Stimulated activated naive CD4-positive, alpha-beta T cell (primary cell): ENCODE results near the gene ATP1B3.
A peak's percentile ranks its signal among the peaks of the same experiment; 100 is the strongest.
"Not testable (repeated sequence)": the region's sequence is repeated elsewhere in the genome, so short reads cannot be mapped to it uniquely, and the experiment has no call there.

ENCODE experiments used
- DNase-seq, 6 experiments: peaks; one replicate each; lab custom pipeline; 2025; lab: John Stamatoyannopoulos, UW

The ATP1B3 gene

GRCh38 chr3:141860766-141861513 lies 15.5 kb upstream of the ATP1B3 start:
- DNase-seq, result no peak

- DNase-seq, result no peak
Measured at GRCh38 chr3:141862279-141862816, 14.1 kb upstream of the ATP1B3 start.

GRCh38 chr3:141863491-141863890 lies 13.0 kb upstream of the ATP1B3 start:
- DNase-seq, result no peak

GRCh38 chr3:141864281-141864970 lies 12.0 kb upstream of the ATP1B3 start:
- no peak for DNase-seq

- DNase-seq, result no peak
Measured at GRCh38 chr3:141865101-141865500, 11.3 kb upstream of the ATP1B3 start.

GRCh38 chr3:141870091-141870687 lies 6.3 kb upstream of the ATP1B3 start:
- DNase-seq, result no peak

- peak; percentile 57 to 82 (median 72) for DNase-seq
Measured at GRCh38 chr3:141875374-141875892, 1.0 kb upstream of the ATP1B3 start.

GRCh38 chr3:141875893-141876380 lies 506 bp upstream of the ATP1B3 start:
- peak in 4 of 6 experiments; percentile 71 to 86 (median 80) for DNase-seq

GRCh38 chr3:141876891-141877621 lies 613 bp downstream of the ATP1B3 start:
- DNase-seq, result peak; percentile 20 to 57 (median 44)

- DNase-seq, result no peak
Measured at GRCh38 chr3:141877911-141878310, 1.5 kb downstream of the ATP1B3 start.

GRCh38 chr3:141878326-141878725 lies 1.9 kb downstream of the ATP1B3 start:
- DNase-seq, result no peak

- no peak for DNase-seq
Measured at GRCh38 chr3:141878817-141879216, 2.4 kb downstream of the ATP1B3 start.

GRCh38 chr3:141881702-141882101 lies 5.3 kb downstream of the ATP1B3 start:
- DNase-seq, result no peak

GRCh38 chr3:141887051-141887450 lies 10.6 kb downstream of the ATP1B3 start:
- DNase-seq, result no peak

GRCh38 chr3:141888548-141888947 lies 12.1 kb downstream of the ATP1B3 start:
- DNase-seq, result not testable (repeated sequence)

GRCh38 chr3:141894524-141895176 lies 18.2 kb downstream of the ATP1B3 start:
- no peak for DNase-seq

GRCh38 chr3:141895731-141896130 lies 19.3 kb downstream of the ATP1B3 start:
- DNase-seq, result no peak

- DNase-seq, result no peak
Measured at GRCh38 chr3:141898908-141899307, 22.5 kb downstream of the ATP1B3 start.

- DNase-seq, result no peak
Measured at GRCh38 chr3:141900343-141900742, 23.9 kb downstream of the ATP1B3 start.

GRCh38 chr3:141901914-141902313 lies 25.5 kb downstream of the ATP1B3 start:
- DNase-seq, result no peak

GRCh38 chr3:141904203-141904602 lies 27.8 kb downstream of the ATP1B3 start:
- DNase-seq, result no peak
